SK-N-SH (cell line): ENCODE measurements around the gene INPP5A. TPM values are rescaled to one million over a fixed set of nuclear protein-coding genes. Genes with fewer than 3 reads are reported as not detected.

Experiments
- CTCF ChIA-PET: fragments of 300-600, 350-600 bp; formaldehyde crosslinking; extraction: SDS; loops from one replicate; lab custom pipeline; 2021; lab: Yijun Ruan, JAX
- POLR2A ChIA-PET: fragments of 350-600 bp; sonication (Branson Sonifier 250); formaldehyde crosslinking; extraction: SDS; loops from one replicate; lab custom pipeline; 2020; ENCODE audit warnings: antibody characterized with exemption, inconsistent platforms; lab: Yijun Ruan, JAX
- DNase-seq: peaks from one replicate; pipeline ENCODE4 v3.0.0; 2012
- H2AFZ ChIP-seq: fragments of 200-600 bp; sonication (generic); 2 replicates; pipeline ENCODE4 v1.8.1; 2016; ENCODE audit warnings: antibody characterized with exemption, mild to moderate bottlenecking, low read depth
- H3F3A ChIP-seq: fragments of 200-600 bp; sonication (generic); replicated peaks from 2 replicates; pipeline ENCODE3; 2016; ENCODE audit warnings: antibody characterized with exemption, mild to moderate bottlenecking; ENCODE audit not compliant: insufficient read depth
- H3K27ac ChIP-seq, 2 experiments: fragments of 200-500 bp in 1 of 2; fragments of 200-600 bp in 1 of 2; sonication (Bioruptor generic) in 1 of 2; sonication (generic), shearing (Covaris generic) in 1 of 2; 2 replicates each; pipeline versions ENCODE4 v1.5.1 to v1.6.1; 2014 to 2016; ENCODE audit warnings: low read depth in 2 of 2, inconsistent platforms in 1 of 2, low read length in 1 of 2, mild to moderate bottlenecking in 1 of 2, mixed read lengths in 1 of 2
- H3K27me3 ChIP-seq: fragments of 200-600 bp; sonication (generic), shearing (Covaris generic); 2 replicates; pipeline ENCODE4 v1.6.1; 2016; ENCODE audit warnings: mixed run types; ENCODE audit not compliant: insufficient read depth
- H3K36me3 ChIP-seq, 2 experiments: fragments of 200-500 bp in 1 of 2; fragments of 200-600 bp in 1 of 2; sonication (Bioruptor generic) in 1 of 2; sonication (generic) in 1 of 2; replicated peaks in 1 of 2; 2 replicates each; pipeline versions ENCODE3 to v1.5.1; 2014 to 2016; ENCODE audit warnings: low read length in 1 of 2, mild to moderate bottlenecking in 1 of 2; ENCODE audit not compliant: insufficient read depth in 2 of 2, control insufficient read depth in 1 of 2
- H3K4me1 ChIP-seq, 2 experiments: fragments of 200-500 bp in 1 of 2; fragments of 200-600 bp in 1 of 2; sonication (Bioruptor generic) in 1 of 2; sonication (generic), shearing (Covaris generic) in 1 of 2; 2 replicates each; pipeline versions ENCODE4 v1.5.1 to v1.6.1; 2014 to 2016; ENCODE audit warnings: low read depth in 1 of 2, low read length in 1 of 2, mixed run types in 1 of 2; ENCODE audit not compliant: insufficient read depth in 2 of 2, control insufficient read depth in 1 of 2
- H3K4me2 ChIP-seq: fragments of 200-600 bp; sonication (generic), shearing (Covaris generic); 2 replicates; pipeline ENCODE4 v1.6.1; 2017; ENCODE audit warnings: mixed run types
- H3K4me3 ChIP-seq, 2 experiments: fragments of 200-500 bp in 1 of 2; fragments of 200-600 bp in 1 of 2; sonication (Bioruptor generic) in 1 of 2; sonication (generic), shearing (Covaris generic) in 1 of 2; 2 replicates each; pipeline versions ENCODE4 v1.5.1 to v1.8.1; 2014 to 2016; ENCODE audit warnings: low read depth in 2 of 2, inconsistent platforms in 1 of 2, low read length in 1 of 2, mild to moderate bottlenecking in 1 of 2, mixed read lengths in 1 of 2, moderate library complexity in 1 of 2
- H3K79me2 ChIP-seq: fragments of 200-600 bp; sonication (generic); 2 replicates; pipeline ENCODE4 v1.8.1; 2017; ENCODE audit warnings: mild to moderate bottlenecking; ENCODE audit not compliant: insufficient read depth
- H3K9ac ChIP-seq: fragments of 200-600 bp; sonication (generic); 2 replicates; pipeline ENCODE4 v1.6.1; 2017; ENCODE audit warnings: mixed run types
- H3K9me2 ChIP-seq: fragments of 200-600 bp; sonication (generic); 2 replicates; pipeline ENCODE4 v1.6.1; 2017; ENCODE audit warnings: mixed run types
- H3K9me3 ChIP-seq: fragments of 200-600 bp; sonication (generic); 2 replicates; pipeline ENCODE4 v1.6.1; 2017; ENCODE audit warnings: mixed run types, mild to moderate bottlenecking, moderate library complexity
- H4K20me1 ChIP-seq: fragments of 200-600 bp; sonication (generic); 2 replicates; pipeline ENCODE4 v1.6.1; 2017; ENCODE audit warnings: mild to moderate bottlenecking, mixed run types; ENCODE audit not compliant: insufficient read depth
- CTCF ChIP-seq: fragments of 200-600 bp; sonication (generic); IDR thresholded peaks from 2 replicates; pipeline ENCODE4 v1.6.1; 2017; ENCODE audit warnings: antibody characterized with exemption, mild to moderate bottlenecking, moderate library complexity
- ELF1 ChIP-seq: IDR thresholded peaks from 2 replicates; pipeline ENCODE4 v1.4.0; 2012
- FOXJ3 ChIP-seq: sonication (generic); formaldehyde crosslinking; IDR thresholded peaks from 2 replicates; pipeline ENCODE4 v1.5.1; 2020; ENCODE audit warnings: mild to moderate bottlenecking, missing genetic modification reagents
- FOXM1 ChIP-seq: IDR thresholded peaks from 2 replicates; pipeline ENCODE4 v1.4.0; 2012; ENCODE audit warnings: low read depth, mild to moderate bottlenecking
- GABPA ChIP-seq: IDR thresholded peaks from 2 replicates; pipeline ENCODE4 v1.4.0; 2012; ENCODE audit warnings: low read depth, mild to moderate bottlenecking
- NFIC ChIP-seq: IDR thresholded peaks from 2 replicates; pipeline ENCODE4 v1.4.0; 2012; ENCODE audit warnings: borderline replicate concordance
- NRF1 ChIP-seq: IDR thresholded peaks from 2 replicates; pipeline ENCODE4 v1.6.1; 2012; ENCODE audit warnings: low read depth, mild to moderate bottlenecking, low read length
- PBX3 ChIP-seq: IDR thresholded peaks from 2 replicates; pipeline ENCODE4; 2012
- POLR2AphosphoS5 ChIP-seq: IDR thresholded peaks from 2 replicates; pipeline ENCODE4 v1.6.1; 2012; ENCODE audit warnings: low read depth, low read length
- RCOR1 ChIP-seq: fragments of 150-350 bp; IDR thresholded peaks from 2 replicates; pipeline ENCODE4 v1.6.1; 2017; ENCODE audit warnings: antibody characterized with exemption, low read length
- RFX5 ChIP-seq: IDR thresholded peaks from 2 replicates; pipeline ENCODE4 v1.6.1; 2012; ENCODE audit warnings: mild to moderate bottlenecking, improper control_type of control experiment, low read length
- RXRA ChIP-seq: IDR thresholded peaks from 2 replicates; pipeline ENCODE4 v1.4.0; 2012; ENCODE audit warnings: low read depth, mild to moderate bottlenecking, borderline replicate concordance
- SMC3 ChIP-seq: IDR thresholded peaks from 2 replicates; pipeline ENCODE4 v1.6.1; 2012; ENCODE audit warnings: low read depth, low read length, improper control_type of control experiment
- TAF1 ChIP-seq: IDR thresholded peaks from 2 replicates; pipeline ENCODE4 v1.6.1; 2012; ENCODE audit warnings: low read depth, mild to moderate bottlenecking, low read length, moderate library complexity, borderline replicate concordance
- WGBS: methylation state at CpG from one replicate; pipeline ENCODE4 v1.1.6; 2017; ENCODE audit warnings: low lambda C conversion rate; 5-methylcytosine and 5-hydroxymethylcytosine counted together
- polyA plus RNA-seq, 3 experiments: library from polyadenylated mRNA; depleted of rRNA; stranded (reverse); fragments of >200 nt; gene quantifications; 2 replicates each; pipeline ENCODE4 v1.2.3, GENCODE V29; 2012
- TF ChIP-seq, protein P1 (sequence below): fragments of 150-350 bp; IDR thresholded peaks from 2 replicates; pipeline ENCODE4 v1.6.1; 2017; ENCODE audit warnings: antibody characterized with exemption, low read length, low read depth, borderline replicate concordance
- TF ChIP-seq, protein P2 (sequence below): IDR thresholded peaks from 2 replicates; pipeline ENCODE4 v1.4.0; 2012; ENCODE audit warnings: low read depth, borderline replicate concordance
- TF ChIP-seq, protein P3 (sequence below): IDR thresholded peaks from 2 replicates; pipeline ENCODE4 v1.6.1; 2012; ENCODE audit warnings: mild to moderate bottlenecking, low read depth, low read length, moderate library complexity

The INPP5A gene
- polyA plus RNA-seq, 1 of the 3 experiments (the other 2 are of a cell fraction), result 12.0 TPM

DNA sequence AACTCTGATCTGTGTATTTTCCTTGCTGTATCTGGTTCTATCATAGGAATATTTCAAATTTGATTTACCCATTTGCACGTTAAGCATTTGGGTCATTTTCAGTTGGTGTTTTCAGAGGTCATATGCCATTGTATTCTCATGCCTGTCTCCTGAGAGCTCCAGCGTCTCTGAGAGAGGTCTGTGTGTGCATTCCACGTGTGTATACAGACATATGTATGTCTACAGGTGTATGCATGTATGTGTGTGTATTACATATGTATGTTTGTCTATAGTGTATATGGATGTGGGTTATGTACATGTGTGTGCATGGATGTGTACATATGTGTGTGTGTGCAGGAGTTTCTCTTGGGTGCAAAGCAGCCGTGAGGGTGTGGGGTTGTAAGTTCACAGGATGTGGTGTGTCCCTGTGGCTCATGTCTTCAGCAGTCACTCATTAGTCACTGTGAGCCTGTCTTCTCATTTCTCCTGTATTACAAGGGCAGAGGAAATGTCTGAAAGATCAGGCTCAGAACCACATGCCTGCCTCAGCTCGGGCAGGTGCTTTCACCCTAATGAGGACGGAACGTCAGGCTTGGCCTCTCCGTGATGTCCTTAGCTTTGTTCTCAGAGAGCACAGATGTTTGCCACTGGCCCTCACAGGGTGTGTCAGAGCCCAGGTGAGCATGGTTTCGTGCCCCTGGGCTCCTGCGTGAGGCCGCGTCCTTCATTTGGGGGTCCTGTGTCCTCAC is 146.7 kb downstream of the INPP5A start:
- H3K27me3 ChIP-seq, result no peaks in the 10 kb centered on the region
- no peak overlapping the region for H2AFZ ChIP-seq
- H3K27ac ChIP-seq, result no peak overlapping the region
- H3K9me2 ChIP-seq, result no peaks in the 10 kb centered on the region
- no peak overlapping the region for H3K4me2 ChIP-seq
- peaks cover 4% of the 10 kb centered on the region; the same call in 1 of the 2 replicates for H3K79me2 ChIP-seq
- no peak for TF ChIP-seq GABPA
- TF ChIP-seq SMC3, result no peak
- TF ChIP-seq, protein P1, sequence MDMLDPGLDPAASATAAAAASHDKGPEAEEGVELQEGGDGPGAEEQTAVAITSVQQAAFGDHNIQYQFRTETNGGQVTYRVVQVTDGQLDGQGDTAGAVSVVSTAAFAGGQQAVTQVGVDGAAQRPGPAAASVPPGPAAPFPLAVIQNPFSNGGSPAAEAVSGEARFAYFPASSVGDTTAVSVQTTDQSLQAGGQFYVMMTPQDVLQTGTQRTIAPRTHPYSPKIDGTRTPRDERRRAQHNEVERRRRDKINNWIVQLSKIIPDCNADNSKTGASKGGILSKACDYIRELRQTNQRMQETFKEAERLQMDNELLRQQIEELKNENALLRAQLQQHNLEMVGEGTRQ, result no peak
- TF ChIP-seq, protein P2, sequence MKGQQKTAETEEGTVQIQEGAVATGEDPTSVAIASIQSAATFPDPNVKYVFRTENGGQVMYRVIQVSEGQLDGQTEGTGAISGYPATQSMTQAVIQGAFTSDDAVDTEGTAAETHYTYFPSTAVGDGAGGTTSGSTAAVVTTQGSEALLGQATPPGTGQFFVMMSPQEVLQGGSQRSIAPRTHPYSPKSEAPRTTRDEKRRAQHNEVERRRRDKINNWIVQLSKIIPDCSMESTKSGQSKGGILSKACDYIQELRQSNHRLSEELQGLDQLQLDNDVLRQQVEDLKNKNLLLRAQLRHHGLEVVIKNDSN, result no peak
- TF ChIP-seq RCOR1, result no peak
- no peak for TF ChIP-seq NFIC
- TF ChIP-seq POLR2AphosphoS5, result no peak
- TF ChIP-seq NRF1, result no peak
- no peak for TF ChIP-seq CTCF
- TF ChIP-seq, protein P3, sequence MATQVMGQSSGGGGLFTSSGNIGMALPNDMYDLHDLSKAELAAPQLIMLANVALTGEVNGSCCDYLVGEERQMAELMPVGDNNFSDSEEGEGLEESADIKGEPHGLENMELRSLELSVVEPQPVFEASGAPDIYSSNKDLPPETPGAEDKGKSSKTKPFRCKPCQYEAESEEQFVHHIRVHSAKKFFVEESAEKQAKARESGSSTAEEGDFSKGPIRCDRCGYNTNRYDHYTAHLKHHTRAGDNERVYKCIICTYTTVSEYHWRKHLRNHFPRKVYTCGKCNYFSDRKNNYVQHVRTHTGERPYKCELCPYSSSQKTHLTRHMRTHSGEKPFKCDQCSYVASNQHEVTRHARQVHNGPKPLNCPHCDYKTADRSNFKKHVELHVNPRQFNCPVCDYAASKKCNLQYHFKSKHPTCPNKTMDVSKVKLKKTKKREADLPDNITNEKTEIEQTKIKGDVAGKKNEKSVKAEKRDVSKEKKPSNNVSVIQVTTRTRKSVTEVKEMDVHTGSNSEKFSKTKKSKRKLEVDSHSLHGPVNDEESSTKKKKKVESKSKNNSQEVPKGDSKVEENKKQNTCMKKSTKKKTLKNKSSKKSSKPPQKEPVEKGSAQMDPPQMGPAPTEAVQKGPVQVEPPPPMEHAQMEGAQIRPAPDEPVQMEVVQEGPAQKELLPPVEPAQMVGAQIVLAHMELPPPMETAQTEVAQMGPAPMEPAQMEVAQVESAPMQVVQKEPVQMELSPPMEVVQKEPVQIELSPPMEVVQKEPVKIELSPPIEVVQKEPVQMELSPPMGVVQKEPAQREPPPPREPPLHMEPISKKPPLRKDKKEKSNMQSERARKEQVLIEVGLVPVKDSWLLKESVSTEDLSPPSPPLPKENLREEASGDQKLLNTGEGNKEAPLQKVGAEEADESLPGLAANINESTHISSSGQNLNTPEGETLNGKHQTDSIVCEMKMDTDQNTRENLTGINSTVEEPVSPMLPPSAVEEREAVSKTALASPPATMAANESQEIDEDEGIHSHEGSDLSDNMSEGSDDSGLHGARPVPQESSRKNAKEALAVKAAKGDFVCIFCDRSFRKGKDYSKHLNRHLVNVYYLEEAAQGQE, result no peak
- no peak for TF ChIP-seq RFX5
- no peak for TF ChIP-seq PBX3
- TF ChIP-seq RXRA, result no peak
- no peak for TF ChIP-seq TAF1
- no peak for TF ChIP-seq FOXJ3 (CRISPR knock-in tag)
- TF ChIP-seq ELF1, result no peak
- TF ChIP-seq FOXM1, result no peak
- TF ChIP-seq, all 33 proteins: peak for 0
- WGBS, result 88% methylated on average over 12 of the region's 12 CpGs
- Histone ChIP-seq H3K4me3 (no peak overlapping the region), H3F3A (no peaks in the 10 kb centered on the region), H3K9ac (no peak overlapping the region), H3K4me1 (peaks cover 0 to 4% of the 10 kb centered on the region in 2 experiments; a peak in 2 of 4 replicates), H3K36me3 (no peaks in the 10 kb centered on the region), H3K9me3 (no peaks in the 10 kb centered on the region), H4K20me1 (no peaks in the 10 kb centered on the region)
- CTCF ChIA-PET, result no interaction called here
- DNase-seq, result no peak
- POLR2A ChIA-PET, result no interaction called here
